Myocyte (in vitro differentiated cells): ENCODE measurements around the gene EMC9. TPM values are rescaled to one million over a fixed set of nuclear protein-coding genes. Genes with fewer than 3 reads are reported as not detected.
A peak's percentile ranks its signal among the peaks of the same experiment; 100 is the strongest.

Experiments used
- DNase-seq: peaks from one replicate; pipeline ENCODE4 v3.0.0-alpha.2; 2012; ENCODE audit warnings: low read depth
- total RNA-seq: library from RNA; depleted of rRNA; stranded (reverse); fragments of >200 nt; gene quantifications from 2 replicates; pipeline ENCODE4 v1.2.3, GENCODE V29; 2014

EMC9 gene
- total RNA-seq, 1 donor from 2014 or later = 18.8 TPM

DNA sequence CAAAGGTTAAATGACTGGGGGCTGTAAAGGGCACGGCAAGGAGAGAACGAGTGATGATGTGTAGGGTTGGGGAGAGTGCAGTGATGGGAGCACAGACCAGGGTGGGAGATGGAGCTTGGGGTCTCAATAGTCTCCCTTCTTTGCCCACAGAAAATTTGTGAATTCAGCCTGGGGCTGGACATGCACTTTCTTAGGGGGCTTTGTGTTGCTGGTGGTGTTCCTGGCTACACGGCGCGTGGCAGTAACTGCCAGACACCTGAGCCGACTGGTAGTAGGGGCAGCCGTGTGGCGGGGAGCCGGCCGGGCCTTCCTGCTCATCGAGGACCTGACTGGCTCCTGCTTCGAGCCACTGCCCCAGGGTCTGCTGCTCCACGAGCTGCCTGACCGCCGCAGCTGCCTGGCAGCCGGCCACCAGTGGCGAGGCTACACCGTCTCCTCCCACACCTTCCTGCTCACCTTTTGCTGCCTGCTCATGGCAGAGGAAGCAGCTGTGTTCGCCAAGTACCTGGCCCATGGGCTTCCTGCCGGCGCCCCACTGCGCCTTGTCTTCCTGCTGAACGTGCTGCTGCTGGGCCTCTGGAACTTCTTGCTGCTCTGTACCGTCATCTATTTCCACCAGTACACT is 9.2 kb downstream of the EMC9 start:
- DNase-seq = no peak

DNA sequence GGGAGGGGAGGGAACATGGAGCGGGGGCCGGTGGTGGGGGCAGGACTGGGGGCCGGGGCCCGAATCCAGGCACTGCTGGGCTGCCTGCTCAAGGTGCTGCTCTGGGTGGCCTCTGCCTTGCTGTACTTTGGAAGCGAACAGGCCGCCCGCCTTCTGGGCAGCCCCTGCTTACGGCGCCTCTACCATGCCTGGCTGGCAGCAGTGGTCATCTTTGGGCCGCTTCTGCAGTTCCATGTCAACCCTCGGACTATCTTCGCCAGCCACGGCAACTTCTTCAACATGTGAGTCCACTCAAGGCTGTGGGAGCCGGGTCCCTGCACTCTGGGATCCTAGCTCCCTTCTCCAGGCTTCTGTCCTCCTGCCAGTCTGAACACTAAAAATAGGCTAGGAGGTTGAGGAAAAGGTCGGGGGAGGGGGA is 9.8 kb downstream of the EMC9 start:
- DNase-seq = peak; percentile 59

DNA sequence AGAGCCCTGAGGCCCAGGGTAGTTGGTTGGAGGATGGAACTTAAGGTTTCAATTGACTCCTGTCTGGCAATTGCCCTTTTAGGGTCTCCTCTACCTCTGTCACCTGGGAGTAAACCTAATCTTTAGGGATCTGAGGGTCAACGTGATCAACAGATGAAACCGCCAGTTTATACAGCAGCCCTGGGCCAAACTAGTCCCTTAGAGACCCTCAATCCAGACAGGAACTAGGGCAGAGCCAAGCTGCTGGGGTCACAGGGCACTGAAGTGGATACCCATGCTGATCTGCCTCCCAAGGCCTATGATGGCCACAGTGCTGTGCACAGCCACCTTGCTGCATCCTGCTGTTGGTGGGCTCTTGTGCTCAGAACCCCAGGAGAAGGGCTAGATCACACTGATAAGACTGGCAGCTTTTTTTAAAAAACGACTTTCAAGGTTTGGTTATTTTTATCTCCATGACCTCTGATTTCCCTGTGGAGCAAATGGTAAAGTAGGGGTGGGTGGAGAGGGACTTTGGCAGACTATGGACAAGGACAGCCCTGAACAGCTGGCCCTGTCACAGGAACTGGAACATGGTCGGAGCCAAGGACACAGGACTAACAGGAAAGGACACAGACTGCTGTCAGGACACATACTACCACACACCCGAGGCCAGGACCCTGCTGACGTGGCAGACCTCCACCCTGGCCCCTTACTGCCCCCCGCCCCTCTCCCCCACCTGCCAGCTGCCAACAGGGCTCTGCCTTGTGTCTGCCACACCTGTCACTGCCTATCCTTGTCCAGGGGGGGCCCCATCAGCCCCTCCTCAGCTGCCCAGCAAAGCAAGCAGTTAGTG is 10.5 kb downstream of the EMC9 start:
- peak; percentile 96 for DNase-seq

DNA sequence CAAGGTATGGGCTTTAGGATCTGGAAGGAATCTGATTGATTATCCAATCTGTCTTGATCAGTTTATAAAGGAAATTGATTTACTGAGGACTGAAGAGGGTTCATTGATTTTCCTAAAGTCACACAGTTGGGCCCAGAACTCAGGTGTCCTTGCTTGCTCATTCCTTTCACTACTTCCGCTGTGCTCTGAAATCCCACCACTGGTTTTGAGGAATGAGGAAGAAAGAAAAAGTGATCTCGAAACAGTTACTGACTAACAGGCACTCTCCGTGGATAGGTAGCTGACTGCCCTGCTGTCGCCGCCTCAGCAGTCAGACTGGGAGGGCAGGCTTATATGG is 11.0 kb downstream of the EMC9 start, which contains the start of gene FITM1:
Gene FITM1 (plus strand): TSS at position 280 of the 337 bp plus-strand sequence. CDS start 905 bp downstream, outside the sequence.
- DNase-seq = no peak

DNA sequence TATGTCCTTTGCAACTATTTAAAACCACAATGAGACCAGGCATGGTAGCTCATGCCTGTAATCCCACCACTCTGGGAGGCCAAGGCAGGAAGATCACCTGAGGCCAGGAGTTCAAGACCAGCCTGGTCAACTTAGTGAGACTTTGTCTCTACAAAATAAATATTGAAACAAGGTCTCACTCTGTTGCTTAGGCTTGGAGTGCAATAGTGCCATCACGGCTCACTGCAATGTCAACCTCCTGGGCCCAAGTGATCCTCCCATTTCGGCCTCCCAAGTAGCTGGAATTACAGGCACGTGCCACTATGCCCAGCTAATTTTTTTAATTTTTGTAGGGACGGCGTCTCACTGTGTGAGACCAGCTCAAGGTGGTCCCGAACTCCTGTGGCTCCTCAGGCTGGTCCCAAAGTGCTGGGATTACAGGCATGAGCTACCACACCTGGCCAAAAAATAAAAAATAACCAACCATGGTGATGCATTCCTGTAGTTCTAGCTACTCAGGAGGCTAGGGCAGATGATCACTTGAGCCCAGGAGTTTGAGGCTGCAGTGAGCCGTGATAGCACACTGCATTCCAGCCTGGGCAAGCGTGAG is 11.9 kb downstream of the EMC9 start:
- no peak for DNase-seq

DNA sequence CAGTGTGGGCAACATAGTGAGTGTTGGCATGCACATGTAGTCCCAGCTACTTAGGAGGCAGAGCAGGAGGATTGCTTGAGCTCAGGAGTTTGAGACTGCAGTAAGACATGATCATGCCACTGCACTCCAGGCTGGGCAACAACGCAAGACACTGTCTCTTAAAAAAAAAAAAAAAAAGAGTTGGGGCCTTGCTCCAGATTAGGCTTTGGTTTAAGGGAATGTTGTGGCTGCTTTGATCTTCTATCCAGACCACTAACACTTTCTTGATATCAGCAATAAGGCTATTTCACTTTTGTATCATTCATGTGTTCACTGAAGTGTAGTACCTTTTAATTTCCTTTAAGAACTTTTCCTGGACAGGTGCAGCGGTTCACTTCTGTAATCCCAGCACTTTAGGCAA is 13.7 kb downstream of the EMC9 start:
- DNase-seq = no peak

DNA sequence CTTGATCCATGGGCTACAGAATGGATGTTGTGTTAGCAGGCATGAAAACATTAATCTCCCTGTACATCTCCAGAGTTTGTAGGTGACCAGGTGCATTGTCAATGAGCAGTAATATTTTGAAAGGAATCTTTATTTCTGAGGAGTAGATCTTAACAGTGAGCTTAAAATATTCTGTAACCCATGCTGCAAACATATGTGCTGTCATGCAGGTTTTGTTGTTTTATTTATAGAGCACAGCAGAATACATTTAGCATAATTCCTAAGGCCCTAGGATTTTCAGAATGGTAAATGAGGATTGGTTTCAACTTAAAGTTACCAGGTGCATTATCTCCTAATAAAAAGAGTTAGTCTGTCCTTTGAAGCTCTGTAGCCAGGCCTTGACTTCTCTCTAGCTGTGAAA is 14.5 kb downstream of the EMC9 start:
- DNase-seq = no peak

DNA sequence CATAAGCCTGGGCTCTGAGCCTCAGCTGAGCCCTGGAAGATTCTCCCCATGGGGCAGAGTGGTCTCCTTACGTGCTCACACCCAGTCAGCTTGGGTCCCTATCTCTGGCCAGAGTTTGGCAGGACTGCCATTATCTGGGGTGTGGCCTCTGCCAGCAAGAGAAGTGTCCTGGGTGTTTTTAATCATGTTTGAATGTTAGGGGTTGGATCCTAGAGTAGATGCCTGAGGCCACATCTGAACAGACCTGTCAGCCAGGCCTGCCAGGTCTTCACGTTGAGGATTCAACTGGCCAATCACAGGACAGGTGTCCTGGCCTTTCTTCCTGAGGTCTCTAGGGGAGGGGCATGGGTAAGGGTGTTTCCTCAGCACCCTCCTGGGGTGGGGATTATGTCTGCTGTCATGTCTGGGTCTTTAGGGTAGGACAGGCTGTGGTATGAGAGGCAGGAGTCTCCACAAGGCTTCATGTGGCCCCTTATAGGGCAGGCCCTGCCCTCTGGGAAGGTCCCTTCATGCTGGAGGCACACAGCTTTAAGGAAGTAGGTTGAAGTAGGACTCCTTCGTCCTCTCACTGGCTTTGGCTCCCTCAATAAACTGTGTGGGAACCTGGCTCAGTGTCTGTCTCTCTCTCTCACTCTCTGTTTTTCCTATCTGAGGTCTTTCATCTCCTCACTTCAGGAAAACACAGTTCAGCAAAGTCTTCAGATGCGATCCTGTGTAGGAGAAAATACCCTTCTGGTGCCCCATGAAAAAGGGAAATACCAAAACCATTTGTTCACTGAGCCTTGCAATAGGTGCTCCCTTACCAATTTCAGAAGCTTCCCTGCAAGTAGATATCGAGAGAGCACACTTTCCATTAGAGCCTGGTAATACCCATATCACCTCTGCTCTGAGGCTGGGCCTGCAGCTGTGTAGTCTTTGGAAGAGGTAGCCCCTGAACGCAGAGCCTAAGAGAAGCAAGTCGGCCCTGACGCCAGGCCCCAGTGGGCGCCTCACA is 17.7 kb downstream of the EMC9 start:
- no peak for DNase-seq

DNA sequence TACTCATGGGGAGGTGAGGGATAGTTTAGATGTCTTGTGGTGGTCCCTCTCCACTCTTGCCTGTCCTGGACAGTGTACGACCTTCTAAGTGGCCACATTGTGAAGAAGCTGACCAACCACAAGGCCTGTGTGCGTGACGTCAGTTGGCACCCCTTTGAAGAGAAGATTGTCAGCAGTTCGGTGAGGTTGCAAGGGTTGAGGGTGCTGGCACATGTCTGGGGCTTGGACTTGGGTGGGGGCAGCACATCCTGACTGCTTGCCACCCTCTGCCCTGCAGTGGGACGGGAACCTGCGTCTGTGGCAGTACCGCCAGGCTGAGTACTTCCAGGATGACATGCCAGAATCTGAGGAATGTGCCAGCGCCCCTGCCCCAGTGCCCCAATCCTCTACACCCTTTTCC is 18.5 kb downstream of the EMC9 start:
- no peak for DNase-seq

DNA sequence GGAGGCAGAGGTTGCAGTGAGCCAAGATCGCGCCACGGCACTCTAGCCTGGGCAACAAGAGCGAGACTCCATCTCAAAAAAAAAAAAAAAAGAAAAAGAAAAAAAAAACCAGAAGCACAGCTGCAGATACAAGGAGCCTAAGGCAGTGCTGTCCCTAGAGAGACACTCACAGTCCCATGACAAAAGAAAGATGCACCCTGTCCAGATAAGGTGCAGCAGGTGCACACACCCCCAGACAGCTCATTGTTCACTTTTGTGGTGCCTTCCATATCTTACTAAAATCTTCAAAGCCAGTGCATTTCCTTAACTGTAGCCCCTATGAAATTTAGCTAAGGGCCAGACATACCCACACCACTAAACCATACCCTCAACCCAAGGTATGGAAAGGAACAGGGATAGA is 19.0 kb downstream of the EMC9 start:
- no peak for DNase-seq

DNA sequence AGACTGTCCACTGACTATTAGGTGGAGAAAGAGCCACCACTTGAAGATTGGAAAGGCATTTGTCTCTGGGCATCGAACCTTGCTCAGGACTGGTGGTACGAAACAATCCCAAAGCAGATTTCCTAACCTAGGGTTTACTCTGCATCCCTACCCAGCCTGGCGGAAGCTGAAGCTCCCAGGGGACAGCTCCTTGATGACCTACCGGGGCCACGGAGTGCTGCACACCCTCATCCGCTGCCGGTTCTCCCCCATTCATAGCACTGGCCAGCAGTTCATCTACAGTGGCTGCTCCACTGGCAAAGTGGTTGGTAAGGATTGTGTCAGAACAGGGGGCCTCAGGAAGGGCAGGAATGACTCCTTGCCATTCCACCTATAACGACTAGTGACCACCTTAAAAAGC is 20.2 kb downstream of the EMC9 start:
- no peak for DNase-seq

DNA sequence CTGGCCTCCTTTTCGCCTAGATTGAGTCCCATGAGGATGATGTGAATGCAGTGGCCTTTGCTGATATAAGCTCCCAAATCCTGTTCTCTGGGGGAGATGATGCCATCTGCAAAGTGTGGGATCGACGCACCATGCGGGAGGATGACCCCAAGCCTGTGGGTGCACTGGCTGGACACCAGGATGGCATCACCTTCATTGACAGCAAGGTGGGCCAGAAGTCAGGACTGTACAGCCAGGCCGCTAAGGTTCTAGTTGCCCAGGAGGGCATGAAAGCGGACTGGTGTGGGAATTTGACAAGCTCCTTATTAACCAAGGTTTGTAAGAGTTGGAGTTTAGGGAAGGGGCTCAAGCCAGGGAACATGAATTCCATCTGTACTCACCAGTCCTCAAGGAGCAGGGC is 21.7 kb downstream of the EMC9 start:
- DNase-seq = no peak

DNA sequence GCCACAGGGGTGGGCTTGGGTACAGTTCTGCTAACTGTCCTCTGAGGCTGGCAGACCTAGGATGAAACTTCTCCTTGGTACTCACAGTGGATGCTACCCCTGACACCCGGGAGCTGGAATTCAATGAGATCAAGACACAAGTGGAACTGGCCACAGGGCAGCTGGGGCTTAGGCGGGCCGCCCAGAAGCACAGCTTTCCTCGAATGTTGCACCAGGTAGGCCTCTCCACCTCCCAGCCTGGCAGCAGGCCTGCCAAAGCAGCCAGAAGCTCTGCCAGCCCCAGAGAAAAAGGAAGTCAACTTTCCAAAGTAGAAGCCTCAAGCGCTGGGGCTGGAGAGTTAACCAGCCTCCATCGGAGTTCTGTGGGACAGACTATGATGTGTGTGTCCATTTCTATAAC is 24.2 kb downstream of the EMC9 start:
- no peak for DNase-seq

DNA sequence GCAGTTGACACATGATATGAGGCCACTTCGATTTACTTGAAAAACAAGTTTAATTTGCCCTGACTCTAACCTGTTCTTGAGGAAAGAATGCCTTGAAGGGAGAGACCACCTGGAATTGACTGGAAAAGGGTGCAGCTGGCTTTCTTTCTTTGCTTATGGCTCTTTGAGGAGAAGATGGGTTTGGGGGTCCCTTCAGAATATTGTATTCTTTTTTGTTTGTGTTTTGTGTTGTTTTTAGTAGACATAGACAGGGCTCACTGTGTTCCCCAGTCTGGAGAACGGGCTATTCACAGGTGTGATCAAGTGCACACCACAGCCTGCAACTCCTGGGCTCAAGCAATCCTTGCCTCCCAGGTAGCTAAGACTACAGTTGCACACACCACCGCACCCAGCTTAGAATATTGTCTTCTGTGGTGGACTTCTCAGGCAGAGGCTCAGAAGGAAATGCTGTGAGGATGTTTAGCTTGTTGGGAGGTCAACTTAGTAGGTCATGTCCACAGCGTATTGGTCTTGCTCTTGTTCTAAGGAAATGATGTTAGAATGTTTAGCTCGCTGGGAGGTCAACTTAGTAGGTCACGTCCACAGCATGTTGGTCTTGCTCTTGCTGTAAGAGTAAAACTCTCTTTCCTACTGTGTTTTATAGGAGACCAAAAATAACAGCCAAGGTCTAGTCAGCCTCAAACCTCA is 25.1 kb downstream of the EMC9 start:
- DNase-seq = no peak

DNA sequence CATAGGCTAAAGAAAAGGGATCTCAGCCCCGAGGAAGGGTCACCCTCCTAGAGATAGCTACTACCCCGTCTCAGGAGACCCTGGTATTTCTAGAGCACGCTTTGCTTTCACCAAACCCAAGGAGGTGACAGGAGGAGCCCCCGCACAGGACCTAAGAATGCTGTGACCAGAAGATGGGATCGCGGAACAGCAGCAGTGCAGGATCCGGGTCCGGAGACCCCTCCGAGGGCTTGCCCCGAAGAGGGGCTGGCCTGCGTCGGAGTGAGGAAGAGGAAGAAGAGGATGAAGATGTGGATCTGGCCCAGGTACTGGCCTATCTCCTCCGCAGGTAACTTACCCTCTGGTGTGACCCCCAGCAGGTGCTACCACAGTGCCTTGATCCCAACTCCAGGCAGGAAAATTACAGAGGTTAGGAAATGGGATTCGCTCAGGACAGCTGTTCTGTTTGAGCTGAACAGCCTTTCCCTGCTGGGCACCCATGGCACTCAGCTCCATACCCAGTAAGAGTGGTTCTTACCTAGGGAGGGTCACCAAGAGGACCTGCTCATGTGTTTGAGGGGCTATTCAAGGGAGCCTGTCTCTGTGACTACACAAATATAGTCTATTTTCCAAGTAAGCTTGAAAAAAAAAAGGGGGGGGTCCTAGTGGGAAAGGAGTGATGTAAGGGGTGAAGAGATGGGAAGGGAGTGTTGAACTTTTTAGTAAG is 25.8 kb downstream of the EMC9 start:
- no peak for DNase-seq

DNA sequence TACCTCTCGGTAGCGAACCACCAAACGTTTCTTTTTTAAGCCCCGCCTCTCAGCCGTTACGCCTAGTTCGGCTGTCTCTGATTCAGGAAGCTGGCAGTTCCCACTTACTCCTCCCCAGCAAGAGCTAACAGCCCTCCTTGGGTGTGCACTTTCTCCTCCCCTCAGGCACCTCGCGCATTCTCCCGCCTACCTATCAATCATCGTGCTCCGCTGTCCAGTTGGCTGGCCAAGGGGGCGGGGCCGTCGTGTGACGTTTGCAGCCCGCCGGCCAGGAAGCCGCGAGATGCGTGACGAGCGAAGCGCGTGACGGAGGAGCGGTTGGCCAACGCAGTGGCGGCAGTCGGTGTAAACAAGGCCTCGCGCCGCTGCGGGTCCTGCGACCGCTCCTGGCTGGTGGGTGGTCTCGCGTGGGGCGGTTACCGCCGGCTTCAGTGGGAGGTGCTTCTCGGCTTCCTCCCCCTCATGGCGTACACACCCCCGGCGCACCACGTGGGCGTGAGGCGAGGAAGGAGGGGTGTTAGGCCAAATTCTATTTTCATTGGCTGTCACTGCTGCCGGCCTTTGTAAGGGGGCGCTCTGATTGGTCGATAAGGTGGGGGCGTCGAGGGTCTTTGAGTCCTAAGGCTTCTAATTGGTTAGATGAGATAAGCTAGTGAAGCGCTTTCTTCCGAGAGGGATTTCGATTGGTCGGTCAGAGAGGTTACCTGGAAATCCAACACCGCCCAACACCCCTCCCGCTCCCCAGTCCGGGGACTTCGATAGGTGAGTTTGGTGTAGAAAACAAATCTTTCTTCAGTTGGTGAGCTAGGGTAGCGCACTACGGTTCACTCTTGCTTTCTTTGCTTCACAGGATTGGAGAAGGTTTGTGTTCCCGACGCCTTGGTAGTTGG is 26.6 kb downstream of the EMC9 start, which contains the start of the genes DCAF11 and NRL:
Gene DCAF11 (plus strand): TSS at position 246 of the 890 bp plus-strand sequence. CDS start 818 bp downstream, outside the sequence.
Gene NRL (minus strand): TSS at position 418 of the 890 bp plus-strand sequence. CDS start 32,101 bp downstream, outside the sequence.
- peak; percentile 100 for DNase-seq

DNA sequence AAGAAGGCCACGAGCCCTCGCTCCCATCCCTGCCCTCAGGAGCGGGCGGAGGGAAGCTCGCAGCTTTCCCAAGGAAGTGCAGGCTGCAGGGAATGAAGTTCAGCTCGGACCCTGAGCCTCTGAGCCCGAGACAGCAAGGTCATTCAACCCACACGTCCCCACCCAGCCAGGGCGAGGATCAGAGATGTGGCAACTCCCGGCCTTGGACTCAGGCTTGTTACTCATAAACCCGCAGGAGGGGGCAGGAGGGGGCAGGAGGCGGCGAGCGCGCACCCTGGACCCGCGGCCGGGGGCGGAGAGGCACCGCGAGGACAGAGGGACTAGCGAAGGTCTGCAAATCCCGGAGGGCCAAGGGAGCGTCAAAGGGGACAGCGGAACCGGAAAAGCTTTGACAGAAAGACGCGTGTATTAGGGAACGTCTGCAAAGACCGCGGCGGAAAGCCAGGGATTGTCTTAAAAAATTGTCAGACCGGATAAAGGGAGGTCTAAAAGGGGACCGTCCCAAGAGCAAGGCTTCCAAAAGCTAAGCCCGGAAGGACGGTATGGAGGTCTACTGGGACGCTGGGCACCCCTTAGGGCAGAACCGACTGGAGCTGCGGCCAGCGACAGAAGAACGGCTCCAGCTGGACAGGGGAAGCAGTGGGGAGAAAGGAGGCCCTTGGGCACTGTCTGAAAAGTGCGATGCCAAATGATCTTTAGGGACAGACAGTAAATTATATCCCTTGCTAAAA is 27.4 kb downstream of the EMC9 start:
- peak; percentile 94 for DNase-seq

DNA sequence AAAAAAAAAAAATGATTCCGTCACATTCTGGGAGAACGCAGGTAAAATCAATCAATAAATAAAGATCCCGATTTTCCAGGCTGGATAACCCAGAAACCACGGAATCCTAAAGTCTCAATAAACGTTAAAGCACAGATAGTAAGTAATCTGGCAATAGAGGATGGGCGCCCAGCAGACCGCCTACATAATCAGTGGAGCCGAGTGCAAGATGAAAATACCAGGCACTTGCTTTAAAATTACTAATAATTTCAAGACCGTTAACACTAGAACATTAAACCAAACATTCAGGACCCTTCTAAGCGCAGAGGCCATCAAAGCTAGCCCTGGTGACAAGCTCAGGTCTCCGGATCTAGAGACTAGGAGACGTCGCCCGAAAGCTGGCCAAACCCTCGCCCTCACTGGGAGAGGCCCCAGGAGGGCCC is 28.0 kb downstream of the EMC9 start:
- DNase-seq = no peak
